Measurements from ENCODE around the gene TUBGCP6.

Gene TUBGCP6

DNA sequence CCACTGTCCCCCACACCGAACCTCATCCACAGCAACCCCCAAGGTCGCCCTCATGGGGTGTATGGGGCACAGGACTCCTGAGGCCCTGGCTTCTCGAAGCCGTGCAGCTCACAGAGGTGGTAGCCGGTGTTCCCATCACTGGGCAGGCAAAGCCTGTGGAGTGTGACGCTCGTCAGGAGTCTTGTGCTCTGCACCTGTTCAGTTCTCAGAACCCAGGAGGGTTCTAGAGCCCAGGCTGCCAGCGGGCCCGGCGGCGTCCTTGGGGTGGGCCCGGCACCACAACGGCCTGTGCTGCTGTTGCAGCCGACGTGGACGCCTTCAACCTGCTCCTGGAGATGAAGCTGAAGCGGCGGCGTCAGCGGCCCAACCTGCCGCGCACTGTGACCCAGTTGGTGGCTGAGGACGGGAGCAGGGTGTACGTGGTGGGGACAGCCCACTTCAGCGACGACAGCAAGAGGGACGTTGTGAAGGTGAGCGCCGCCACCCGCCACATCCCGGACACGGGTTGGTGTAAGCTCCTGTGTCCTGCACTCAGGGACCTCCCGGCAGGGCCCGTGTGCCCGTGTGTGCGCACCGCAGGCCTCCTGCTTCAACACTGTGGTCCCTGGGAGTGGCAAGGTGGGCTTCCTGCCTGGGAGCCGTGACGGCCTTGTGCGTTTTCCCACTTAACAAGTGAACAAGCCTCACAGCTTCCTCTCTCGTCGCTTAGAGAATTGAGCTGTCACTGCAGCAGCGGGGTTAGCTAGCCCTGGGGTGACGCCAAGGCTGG, 50.6 kb downstream of the TUBGCP6 start:
- no peak for DNase-seq

DNA sequence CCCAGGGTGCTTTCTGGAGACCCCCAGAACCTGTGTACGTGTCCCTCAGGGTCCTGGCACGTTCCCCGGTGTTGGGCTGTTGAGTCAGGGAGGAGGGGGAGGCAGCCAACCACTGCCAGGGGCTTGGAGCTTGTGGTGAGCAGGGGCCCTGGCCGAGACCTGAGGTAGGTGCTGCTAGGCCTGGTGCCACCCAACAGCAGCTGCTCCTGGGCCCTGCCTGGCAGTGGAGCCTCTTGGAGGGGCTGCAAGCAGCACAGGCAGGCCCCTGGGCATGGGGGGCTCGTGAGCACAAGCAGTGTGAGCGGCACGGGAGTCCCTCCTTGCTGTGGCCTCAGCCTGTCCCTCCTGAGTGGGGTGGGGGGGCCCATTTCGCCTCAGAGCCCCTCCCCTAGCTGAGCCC, 51.2 kb downstream of the TUBGCP6 start:
- DNase-seq: no peak

DNA sequence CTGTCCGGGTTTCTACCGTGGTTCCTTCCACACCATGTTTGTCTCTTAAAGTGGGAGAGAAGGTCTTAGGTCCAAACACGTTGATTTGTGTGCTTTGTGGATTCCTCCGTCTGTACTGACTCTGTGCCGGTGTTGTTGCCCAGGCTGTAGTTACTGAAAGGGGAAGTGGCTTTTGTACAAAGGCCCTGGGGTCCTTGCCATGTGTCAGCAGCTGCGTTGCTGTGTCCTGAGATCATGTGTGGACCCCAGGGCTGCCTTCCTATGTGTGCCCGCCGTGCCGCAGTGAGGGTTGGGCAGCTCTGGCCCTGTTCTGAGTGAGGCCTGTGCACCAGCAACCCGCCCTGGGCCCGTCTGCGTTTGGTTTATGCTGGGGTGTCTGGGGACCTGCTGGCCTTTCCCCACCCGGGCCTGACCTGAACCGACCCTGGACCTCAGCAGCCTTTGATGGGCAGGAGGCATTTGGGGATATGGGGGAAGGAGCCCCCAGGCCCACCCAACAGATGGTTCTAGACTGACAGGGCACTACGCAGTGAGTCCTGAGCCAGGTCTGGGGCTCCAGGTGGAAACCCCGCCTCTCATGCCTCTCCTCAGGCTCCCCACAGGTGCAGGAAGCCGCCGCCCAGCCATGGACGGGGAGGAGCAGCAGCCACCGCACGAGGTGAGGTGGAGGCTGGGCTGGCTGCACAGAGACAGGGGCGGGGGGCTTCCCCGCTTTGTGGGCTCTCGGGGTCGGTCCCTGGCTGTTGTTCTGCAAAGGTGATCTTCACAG, 52.2 kb downstream of the TUBGCP6 start:
- no peak for DNase-seq

DNA sequence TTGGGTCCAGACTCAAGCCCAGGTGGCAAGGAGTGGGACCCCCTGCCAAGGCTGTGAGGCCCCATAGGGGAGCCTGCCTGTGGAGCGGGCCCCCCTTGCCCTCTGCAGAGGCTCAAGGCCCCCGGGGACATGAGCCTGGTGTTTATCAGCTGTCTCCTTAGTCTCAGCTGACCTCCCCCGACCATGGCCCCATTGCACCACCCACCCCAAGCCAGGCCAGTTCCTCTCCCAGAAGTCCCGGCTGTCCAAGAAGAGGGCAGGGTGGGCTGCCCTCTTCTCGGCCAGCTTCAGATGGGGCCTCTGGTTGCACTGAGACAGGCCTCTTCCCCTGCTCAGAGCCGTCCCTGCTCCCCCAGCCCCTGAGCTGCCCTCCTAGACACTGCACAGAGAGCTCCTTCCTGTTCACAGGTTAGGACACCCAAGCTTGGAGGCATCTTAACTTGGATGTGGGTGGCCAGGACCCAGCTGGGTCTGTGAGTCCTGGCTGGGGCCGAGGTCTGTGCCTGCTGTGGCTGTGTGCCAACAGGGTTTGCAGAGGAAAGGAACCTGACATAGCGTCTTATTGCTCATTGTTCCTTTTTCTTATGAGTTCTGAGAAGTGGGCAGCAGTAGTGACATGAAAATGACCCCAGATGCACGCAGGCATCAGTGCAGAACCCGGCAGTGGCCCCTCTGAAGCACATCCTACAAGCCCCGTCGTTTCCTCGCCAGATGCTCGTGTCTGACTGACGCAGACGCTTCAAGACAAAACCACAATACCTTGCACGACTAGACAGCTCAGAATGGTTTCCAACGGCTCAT, 53.7 kb downstream of the TUBGCP6 start:
- no peak for DNase-seq

DNA sequence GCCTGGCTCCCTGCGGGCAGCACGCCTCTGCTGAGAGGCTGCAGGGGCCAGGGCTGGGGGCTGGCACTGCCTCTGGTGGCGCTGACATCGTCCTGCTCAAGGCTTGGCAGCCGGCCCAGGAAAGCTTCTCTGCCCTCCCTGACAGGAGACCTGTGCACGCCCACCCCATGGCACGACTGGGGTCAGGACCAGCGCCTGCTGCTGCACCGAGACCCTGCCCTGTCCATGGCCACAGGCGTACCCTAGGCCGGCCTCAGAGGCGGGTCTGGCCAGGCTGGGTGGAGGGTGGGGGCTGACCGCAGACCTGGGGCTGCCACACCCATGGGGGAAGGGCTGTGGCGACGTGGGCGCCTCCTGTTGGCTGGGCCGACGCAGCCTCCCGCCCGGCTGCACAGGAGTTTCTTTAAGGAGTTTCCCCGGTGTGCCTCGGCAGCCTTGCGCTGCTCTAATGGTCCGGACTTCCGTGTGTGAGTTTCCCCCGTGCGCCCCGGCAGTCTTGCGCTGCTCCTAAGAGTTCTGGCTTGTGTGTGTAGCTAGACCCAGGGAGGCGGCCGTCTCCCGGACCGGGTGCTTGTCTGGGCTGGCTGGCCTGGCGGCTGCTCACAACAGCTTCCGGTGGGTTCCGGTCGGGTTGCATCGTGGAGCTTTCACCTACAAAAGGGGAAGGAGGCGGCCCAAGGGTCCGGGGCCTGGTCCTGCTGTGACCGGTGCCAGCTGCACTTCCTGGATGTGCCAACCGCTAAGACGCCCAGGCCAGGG, 54.5 kb downstream of the TUBGCP6 start:
- no peak for DNase-seq

DNA sequence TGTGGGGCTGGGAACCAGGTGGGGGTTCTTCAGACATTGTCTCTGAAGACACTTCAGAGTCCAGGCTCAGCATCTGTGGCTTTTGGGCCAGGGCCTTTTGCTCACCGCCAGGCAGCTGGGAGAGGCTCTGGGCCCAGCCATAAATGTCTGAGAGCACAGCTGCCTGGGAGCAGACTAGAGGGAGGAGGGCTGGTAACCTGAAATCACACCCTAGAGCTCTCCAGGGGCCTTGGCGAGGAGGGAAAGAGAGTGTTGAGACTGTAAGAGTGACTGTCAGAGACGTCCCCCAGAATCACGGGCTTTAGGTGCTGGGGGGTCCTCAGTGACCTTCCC, 55.0 kb downstream of the TUBGCP6 start:
- no peak for DNase-seq

DNA sequence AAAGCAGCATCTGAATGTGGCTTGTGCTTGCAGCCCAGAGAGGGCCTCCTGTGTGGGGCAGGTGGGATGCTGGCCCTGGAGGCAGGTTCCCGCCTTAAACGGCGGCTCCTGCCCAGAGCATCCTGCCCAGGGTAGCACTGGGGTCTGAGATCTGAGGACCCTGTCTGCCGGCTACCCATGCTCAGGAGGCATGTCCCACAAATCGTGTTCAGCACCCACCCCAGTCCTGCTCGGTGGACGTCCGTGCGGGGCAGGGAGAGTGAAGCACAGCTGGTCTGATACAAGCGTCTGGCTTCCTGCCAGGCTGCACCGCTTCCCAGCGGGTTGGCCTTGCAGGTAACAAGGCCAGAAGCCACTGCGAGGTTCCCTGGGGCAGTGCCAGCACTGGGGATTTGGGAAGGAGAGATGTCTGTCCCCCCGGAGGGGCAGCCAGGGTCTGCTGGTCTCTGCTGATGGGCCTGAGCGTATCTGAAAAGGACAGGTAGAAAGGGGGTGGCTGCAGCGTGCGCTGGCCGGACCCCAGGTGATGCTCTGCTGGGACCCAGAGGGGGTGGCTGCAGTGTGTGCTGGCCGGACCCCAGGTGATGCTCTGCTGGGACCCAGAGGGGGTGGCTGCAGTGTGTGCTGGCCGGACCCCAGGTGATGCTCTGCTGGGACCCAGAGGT, 55.5 kb downstream of the TUBGCP6 start:
- no peak for DNase-seq

DNA sequence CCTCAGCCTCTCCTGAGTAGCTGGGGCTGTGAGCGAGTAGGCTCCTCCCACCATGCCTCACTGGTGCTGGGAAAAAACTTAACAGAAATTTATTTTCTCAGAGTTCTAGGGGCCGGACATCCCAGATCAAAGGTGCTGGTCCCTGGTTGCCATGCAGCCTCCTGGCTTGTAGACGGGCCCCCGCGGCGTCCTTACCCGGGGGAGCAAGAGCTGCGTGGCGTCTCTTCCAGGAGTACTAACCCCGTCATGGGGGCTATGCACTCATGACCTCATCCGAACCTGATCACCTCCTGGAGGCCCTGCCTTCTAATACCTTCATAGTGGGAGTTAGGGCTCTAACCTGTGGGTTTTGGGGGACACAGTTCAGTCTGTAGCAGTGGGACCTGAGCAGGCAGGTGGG, 56.5 kb downstream of the TUBGCP6 start:
- DNase-seq: no peak

DNA sequence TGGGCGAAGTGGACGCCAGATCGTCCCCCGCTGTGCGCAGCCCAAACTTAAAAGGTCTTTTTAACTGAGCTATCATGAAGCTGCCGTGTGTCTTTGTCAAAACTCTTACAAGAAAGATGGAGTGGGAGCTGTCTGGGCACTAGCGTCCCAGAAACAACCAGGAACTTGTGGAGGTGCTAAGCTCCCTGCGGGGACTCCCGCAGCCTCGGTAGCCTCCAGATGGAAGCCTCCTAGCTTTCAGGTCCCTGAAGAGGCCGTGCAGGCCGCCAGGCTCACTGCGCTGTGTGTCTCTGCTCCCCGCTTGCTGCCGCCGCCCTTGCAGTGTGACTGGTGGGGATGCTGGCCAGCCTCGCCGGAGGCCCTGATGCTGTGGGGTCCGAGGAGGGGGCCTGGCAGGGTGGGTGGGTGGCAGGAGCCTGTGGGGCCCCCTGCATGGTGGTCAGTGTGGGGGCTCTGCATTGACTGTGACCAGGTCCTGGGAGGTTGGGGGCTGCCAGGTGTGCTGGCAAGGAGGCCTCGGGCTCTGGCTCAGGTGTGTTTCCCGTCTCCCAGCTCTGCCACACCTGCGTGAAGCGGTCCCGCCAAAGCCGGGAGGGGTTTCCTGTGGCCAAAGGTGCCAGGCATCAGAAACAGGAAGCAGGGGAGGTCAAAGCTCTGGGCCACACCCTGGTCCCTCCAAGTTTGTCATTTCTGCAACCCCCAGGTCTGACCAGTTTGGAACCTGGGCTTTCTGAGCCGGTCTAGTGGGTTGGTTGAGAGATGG, 57.9 kb downstream of the TUBGCP6 start:
- no peak for DNase-seq

DNA sequence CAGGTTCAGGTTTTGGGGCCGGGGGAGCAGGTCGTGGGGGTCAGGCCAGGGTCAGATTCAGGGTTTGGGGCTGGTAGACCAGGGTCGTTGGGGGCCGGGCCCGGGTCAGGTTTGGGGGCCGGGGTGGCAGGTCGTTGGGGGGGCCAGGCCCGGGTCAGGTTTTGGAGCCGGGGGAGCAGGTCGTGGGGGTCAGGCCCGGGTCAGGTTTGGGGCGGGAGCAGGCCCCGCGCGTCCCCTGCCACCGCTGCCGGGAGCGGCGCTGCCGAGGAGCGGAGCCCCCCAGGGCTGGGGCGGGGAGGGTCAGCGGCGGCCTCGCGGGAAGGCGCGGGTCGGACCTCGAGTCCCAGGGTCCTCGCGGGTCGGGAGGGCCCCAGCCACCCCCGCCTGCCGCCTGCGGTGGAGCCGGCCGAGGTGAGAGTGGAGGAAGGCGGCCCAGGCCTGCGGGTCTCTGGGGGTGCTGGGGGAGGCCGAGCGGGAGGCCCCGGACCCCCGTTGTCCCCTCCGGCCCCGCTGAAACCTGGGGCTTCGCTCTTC, 58.6 kb downstream of the TUBGCP6 start:
- DNase-seq: no peak

DNA sequence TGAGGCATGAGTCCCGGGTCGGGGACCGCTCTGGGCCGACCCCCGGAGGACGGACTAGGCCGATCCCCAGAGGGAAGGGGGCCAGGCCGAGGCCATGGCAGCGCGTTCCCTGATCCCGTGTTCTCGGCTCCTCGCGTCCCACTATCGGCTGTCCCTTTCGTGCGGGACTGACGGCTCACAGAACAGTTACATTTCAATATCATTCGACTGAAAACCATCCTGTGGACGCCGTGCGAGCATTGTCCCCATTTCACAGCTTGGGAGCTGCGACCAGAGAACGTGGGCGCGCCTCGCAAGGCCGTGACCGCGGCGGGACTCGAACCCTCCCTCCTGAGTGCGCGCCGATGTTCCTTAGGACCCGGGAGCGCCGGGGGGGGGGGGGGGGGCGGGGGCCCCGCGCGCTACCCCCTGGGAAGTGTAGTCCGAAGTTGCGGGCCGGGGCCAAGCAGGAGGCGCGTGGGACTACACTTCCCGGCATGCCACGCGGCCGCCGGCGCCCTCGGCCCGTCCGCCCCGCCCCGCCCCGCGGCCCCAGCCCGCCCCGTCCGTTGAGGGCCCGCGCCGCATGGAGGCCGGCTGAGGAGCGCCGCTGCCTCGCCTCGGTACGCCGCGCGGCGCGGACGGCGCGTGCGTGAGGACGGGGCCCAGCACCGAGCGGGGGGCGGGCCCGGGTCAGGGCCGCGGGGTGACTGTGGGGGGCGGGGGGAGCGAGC, 59.3 kb downstream of the TUBGCP6 start, which contains the start of gene TRABD:
Gene TRABD, plus strand, starts transcription at position 539 of the 713 bp plus-strand sequence. CDS start 7,148 bp downstream, outside the sequence.
- peak; percentile 62 for DNase-seq

DNA sequence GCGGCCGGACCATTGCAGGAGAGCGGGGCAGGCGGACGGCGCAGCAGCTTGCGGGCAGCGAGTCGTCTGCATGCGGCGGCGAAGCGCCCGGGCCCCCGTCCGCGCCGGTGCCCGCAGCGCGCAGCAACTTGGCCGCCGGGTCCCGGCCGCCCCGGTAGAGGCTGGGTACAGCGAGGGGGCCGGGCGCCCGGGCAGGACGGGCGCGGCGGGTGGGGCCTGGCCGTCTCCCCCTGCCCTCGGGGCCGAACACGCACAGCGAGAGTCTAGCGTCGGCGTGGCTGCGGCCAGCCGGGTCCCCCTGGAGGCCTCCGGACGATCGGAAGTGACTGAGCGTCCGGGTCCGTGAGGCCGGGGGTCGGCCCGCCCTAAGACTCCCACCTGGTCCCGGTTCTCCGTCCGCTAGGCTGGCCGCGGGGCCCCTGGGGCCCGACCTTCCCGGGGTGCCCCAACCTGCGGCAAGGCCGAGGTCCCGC, 59.9 kb downstream of the TUBGCP6 start:
- no peak for DNase-seq

DNA sequence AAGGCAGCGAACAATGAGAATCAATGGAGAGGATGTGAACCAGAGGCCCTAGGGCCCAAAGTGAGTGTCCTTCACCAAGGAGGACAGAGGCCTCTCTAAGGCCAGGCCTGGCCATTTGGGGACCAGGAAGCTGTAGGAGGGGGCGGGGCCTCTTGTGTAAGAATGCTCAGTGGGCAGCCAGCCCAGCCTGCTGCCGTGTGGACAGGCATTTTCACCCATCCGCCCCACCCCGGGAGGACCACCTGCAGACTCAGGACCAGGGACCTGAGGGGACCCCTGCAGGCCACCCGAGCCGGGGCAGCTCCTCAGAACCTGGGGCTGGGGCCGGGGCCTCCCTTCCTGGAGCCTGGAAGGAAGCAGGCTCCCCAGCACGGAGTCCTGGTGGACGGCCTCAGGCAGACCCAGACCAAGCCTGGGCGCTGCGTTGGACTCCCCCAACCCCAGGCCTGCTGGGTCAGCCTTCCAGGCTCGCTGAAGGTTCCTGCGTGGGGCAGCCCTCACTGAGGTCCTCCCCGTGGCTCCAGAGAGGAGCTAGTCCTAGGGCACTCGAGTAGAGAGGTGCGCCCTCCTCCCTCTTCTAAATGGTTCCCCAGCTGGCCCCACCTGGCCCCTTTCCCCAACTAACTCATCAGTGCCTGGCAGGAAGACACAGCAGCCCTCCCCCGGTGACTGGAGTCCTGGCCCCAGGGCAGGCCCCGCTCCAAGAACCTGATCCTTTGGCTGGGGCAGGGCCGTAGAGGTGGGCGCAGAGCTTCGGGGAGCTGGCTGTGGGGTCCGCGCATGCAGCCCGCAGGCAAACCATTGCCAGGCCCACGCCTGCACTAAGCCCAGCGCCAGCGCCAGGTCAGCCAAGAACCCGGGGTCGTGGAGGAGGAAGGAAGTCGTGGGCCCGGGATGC, 60.6 kb downstream of the TUBGCP6 start:
- DNase-seq: no peak

DNA sequence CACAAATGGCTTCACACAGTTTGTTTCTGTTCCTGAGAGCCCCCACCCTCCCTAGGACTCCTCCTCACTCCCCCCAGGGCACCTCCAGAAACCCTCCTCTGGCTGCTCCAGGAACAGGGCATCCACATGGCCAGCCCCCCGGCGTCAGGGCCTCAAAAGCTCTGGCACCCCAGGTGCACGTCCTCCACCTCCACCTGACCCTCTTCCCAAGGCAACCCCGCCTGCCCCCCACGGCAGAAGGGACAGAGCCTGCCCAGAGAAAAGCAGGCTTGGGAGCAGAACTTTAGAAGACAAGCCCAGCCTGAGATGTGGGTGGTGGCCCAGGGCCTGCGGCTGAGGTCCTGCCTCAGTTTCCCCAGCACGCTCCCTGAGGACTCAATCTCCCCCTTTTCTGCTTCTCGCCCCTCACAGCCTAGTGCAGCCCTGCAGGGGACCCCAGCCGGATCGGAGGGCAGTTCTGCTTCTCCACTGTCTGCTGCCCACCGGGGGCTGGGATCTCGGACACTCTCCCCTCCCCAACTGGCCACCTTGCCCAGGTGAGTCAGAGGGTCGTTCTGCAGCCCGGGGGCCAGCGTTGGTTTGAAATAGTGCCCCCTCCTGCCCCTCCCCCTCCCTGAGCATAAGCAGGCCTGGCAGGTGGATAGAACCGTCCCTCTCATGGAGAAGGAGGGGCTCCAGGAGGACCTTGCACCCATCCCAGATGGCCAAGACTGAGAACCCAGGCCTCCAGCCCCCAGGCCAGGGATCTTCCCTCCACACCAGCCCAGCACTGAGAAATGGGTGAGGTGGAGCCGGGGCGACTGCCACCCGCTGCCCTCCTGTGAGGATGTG, 61.5 kb downstream of the TUBGCP6 start:
- DNase-seq: no peak

DNA sequence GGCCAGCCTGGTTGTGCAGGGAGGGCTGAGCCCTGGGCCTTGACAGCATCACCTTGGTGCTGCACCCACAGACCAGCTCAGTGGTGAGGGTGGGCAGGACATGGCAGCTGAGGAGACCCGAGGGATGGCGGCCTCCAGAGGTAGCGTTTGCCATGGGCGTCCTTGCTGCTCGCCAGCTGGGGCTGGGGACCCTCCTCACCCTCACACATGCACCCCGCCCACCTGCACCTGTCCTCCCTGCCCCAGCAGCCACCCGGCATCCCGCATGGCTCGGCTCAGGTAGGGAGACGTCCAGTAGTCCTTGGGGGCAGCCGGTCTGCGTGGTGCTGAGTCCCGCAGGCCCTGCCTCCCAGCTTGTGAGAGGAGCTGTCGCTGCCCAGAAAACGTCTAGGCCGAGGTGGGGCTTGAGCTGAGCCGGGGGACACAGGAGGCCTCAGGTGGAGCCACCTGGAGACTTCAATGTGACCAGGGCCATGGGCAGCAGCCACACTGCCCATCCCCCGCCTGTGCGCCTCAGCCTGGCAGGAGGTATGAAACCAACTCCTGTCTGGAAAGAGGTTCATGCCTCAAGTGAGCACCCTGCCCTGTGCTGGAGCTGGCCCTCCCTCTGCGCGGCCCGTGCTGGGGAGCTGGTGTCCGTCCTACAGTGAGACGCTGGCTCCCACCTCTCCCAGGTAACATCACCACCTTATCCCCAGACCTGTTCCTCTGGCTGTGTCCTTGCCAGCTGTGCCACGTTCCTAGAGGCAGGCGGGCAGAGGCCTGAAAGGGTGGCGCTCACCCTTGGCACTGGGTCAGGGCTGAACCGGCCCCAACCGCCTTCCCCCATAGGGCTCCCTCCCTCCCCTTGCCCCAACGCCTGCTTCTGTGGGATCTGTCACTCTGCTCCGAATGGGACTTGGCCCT, 62.4 kb downstream of the TUBGCP6 start:
- no peak for DNase-seq

DNA sequence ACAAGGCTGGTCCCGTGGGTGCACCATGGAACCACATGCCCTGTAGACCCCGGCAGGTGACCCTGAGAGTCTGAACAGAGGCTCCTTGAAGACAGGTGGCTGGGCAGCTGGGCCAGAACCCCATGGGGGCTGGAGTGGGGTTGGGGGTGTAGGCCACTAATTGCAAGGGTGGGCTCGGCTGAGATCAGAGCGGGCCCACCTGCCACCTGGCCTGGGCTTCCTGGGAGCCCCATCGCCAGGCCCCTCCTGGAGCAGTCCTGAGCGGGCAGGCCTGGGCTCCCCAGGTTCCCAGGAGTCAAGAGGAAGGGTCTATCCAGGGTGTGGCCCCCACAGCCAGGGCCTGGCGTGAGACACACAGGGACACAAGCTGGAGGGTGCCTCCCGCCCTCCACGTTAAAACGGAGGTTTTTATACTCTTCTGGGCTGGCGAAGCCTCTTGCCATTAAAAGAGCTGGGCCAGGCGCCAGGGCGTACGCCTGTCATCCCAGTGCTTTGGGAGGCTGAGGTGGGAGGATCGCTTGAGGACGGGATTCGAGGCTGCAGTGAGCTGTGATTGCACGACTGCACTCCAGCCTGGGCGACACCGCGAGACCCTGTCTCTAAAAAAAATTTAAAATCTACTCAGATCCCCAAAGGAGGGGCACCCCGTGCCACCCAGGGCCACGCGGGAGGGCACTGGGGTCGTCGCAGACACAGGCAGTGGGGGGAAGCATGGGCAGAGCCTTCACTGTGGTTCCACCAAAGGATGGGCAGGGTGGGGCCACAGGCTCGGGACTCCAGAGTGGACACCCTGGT, 63.9 kb downstream of the TUBGCP6 start:
- no peak for DNase-seq

All from NCI-H2107 (cell line).